Heart right ventricle (tissue), 16 donors: ENCODE data around the gene NHSL2. TPM values are rescaled to one million over a fixed set of nuclear protein-coding genes. Genes with fewer than 3 reads are reported as not detected.

Experiments used
- ATAC-seq, 8 donors: fragments of 200-7000 bp; cut with Tn5 transposase; one replicate each; pipeline ENCODE4 v1.9.1; 2020; ENCODE audit warnings: mild to moderate bottlenecking in 8 of 8, moderate library complexity in 8 of 8, moderate number of reproducible peaks in 1 of 8
- DNase-seq, 2 donors: peaks; one replicate each; pipeline ENCODE4 v3.0.0-alpha.2; 2020
- H3K27ac ChIP-seq, 10 donors: fragments of 200-600 bp; sonication (generic) in 2 of 10; one replicate each; pipeline versions ENCODE4 v1.5.0 to v1.8.0; 2020 to 2022; ENCODE audit warnings: mild to moderate bottlenecking in 3 of 10
- H3K27me3 ChIP-seq, 7 donors: fragments of 200-600 bp; one replicate each; pipeline ENCODE4 v1.8.0; 2021 to 2022; ENCODE audit warnings: mild to moderate bottlenecking in 2 of 7
- H3K36me3 ChIP-seq, 9 donors: fragments of 200-600 bp; sonication (generic) in 1 of 9; one replicate each; pipeline versions ENCODE4 v1.5.0 to v1.8.0; 2020 to 2022; ENCODE audit warnings: mild to moderate bottlenecking in 2 of 9
- H3K4me1 ChIP-seq, 9 donors: fragments of 200-600 bp; sonication (generic) in 1 of 9; one replicate each; pipeline versions ENCODE4 v1.5.0 to v1.8.0; 2020 to 2022; ENCODE audit warnings: mild to moderate bottlenecking in 4 of 9
- H3K4me3 ChIP-seq, 10 donors: fragments of 200-600 bp; sonication (generic) in 2 of 10; one replicate each; pipeline versions ENCODE4 v1.5.0 to v1.8.0; 2020 to 2022; ENCODE audit warnings: mild to moderate bottlenecking in 7 of 10, moderate library complexity in 2 of 10
- H3K9me3 ChIP-seq, 11 donors: fragments of 200-600 bp in 10 of 11; sonication (generic) in 2 of 11; one replicate each; pipeline versions ENCODE4 v1.5.0 to v1.8.0; 2013 to 2022; ENCODE audit warnings: mild to moderate bottlenecking in 2 of 11, control low read depth in 1 of 11, moderate library complexity in 1 of 11
- WGBS, 2 donors: extraction: QIAGEN DNeasy Blood & Tissue Kit; methylation state at CpG; one replicate each; pipeline ENCODE4 v1.1.7; 2013; ENCODE audit warnings: inconsistent platforms in 1 of 2; 5-methylcytosine and 5-hydroxymethylcytosine counted together
- intact Hi-C, 10 donors: fragments of 100-400 bp; cut with DNase I; formaldehyde crosslinking; loops; one replicate each; pipeline versions ENCODE4 v1.11.1 to v1.14.2; 2022
- polyA plus RNA-seq, 2 donors: library from polyadenylated mRNA; stranded (reverse); fragments of 200-250 nt; gene quantifications; one replicate each; pipeline ENCODE4 v1.2.3, GENCODE V29; 2013
- total RNA-seq, 10 donors: library from RNA; stranded (reverse); fragmentation: NEBNext Ultra II Directional in 3 of 10; extraction: Animal tissue kit (Norgen Biotek cat#: 25700) in 3 of 10; gene quantifications; one replicate each; pipeline versions ENCODE4 v1.2.1 to v1.2.4, GENCODE V29; 2021 to 2023
- TF ChIP-seq, protein P1 (sequence below), 9 donors: fragments of 200-600 bp; sonication (generic) in 2 of 9; IDR thresholded peaks; one replicate each; pipeline versions ENCODE4 v1.5.0 to v1.8.0; 2021 to 2022; ENCODE audit warnings: antibody characterized with exemption in 9 of 9, mild to moderate bottlenecking in 5 of 9, moderate library complexity in 1 of 9
- donor health status: Arrhythmogenic right ventricular cardiomyopathy.
- donor health status: ischemic (EF 13 %, LVEDD 7.1; RV severe dilation, severe dysfunction).
- donor health status: healthy with polysubstance abuse.
- donor health status: DM: no; HTN: yes; CAD: no.
- donor health status: DM: no; HTN: no; CAD: no.
- donor health status: ischemic (EF 25% LVEDD 6.9; RV normal size, moderate dysfunction).
- donor health status: ischemic (EF 25% LVEDD 5.7; RV mildly dilated, moderate dysfunction).
- donor health status: healthy.
- donor health status: DM: yes; HTN: yes; CAD: no.
- donor health status: Ischemic cardiomyopathy.
- donor health status: ischemic (EF 35%, LVEDD 5.7; RV mildly dilated, moderate dysfunction).
- donor health status: nonischemic (EF 11% LVEDD 7.7; RV severe dilation, severe dysfunction).
- donor health status: DM: yes; HTN: yes; CAD: no.
- donor health status: PGD.
- donor health status: ischemic (EF 29% LVEDD 5.4; RV normal size, mild dysfunction).
- donor health status: nonischemic (EF 23%, LVEDD 6.1; RV moderate dilation, normal function).

Gene NHSL2
- total and polyA plus RNA-seq, 12 donors, result 0.86 to 8.4 (median 6.2) TPM

DNA sequence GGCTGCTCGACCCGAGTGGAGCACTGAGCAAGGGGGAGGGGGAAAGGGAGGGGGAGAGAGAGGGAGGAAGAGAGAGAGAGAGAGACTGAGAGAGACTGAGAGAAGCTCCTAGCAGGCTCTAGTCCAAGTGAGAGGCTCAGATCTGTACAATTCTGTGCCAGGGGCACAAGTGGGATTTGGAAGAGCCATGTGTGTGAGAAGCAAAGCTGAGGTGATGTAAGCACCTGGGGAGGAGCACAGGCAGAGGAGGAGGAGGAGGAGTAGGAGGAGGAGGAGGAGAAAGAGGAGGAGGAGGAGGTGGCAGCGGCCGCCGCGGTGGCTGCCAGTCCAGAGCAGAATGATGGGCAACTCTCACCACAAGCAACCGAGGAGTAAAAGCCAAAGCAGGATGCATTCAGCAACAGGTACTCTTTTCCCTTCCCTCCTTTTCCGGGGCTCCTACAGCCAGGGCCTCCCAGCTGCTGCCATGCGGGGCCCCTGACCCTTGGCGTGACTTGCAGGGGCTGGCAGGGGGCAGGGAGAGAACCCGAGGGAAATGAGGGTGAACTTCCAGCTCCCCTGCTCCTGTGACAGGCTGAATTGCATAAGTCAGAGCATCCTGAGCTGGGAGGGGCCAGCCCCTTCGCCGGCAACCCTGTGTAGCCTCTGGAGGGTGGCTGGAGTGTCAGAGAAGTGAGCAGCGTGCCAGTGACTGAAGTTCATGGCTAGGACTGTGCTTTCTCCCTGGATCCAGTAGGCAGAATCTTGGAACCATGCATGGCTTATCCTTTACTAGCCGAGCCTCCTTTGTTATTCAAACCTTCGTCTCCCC, 158.9 kb downstream of the NHSL2 start:
- Histone ChIP-seq H3K4me1 (peaks cover 0 to 7% (median 0%) of the 10 kb centered on the region in 9 donors), H3K27me3 (peaks cover 0 to 84% (median 0%) of the 10 kb centered on the region in 7 donors), H3K36me3 (no peaks in the 10 kb centered on the region), H3K9me3 (no peaks in the 10 kb centered on the region), H3K27ac (no peak overlapping the region), H3K4me3 (peak overlapping the region in 4 of 10 donors; percentile 7 to 27 (median 12))
- ATAC-seq, result peak in 5 of 8 donors; percentile 9 to 26 (median 16)
- DNase-seq, result no peak
- 46 to 47% methylated on average over 7 to 16 of the region's 16 CpGs for WGBS, 2 donors
- TF ChIP-seq, protein P1, sequence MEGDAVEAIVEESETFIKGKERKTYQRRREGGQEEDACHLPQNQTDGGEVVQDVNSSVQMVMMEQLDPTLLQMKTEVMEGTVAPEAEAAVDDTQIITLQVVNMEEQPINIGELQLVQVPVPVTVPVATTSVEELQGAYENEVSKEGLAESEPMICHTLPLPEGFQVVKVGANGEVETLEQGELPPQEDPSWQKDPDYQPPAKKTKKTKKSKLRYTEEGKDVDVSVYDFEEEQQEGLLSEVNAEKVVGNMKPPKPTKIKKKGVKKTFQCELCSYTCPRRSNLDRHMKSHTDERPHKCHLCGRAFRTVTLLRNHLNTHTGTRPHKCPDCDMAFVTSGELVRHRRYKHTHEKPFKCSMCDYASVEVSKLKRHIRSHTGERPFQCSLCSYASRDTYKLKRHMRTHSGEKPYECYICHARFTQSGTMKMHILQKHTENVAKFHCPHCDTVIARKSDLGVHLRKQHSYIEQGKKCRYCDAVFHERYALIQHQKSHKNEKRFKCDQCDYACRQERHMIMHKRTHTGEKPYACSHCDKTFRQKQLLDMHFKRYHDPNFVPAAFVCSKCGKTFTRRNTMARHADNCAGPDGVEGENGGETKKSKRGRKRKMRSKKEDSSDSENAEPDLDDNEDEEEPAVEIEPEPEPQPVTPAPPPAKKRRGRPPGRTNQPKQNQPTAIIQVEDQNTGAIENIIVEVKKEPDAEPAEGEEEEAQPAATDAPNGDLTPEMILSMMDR (IDR thresholded peaks at IDR 0.05), result no peak
- intact Hi-C loops, result loop anchor here in 2 of 10 donors (10.0 kb wide), 2 partner anchors 45 to 55 kb away; no protein-coding TSS in a partner anchor

DNA sequence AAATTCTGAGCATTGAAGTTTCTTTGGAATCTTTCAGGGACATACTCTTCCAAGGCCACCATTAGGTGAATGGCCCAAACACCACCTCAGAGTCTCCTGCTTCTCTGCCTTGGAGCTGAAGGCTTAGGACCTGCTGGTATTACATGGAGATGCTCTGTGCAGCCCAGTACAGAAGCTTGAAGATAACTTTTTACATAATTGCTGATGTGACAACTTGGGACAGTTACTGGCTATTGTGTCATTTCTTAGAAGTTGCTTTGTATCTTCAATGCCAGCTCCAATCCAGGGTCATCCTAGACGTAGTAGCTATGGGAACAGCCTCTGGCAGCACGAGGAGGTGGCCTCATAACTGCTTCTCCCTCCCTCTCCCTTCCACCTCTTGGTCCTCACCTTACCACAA, 160.6 kb downstream of the NHSL2 start:
- Histone ChIP-seq H3K27ac (no peak overlapping the region), H3K4me1 (peaks cover 0 to 7% (median 0%) of the 10 kb centered on the region in 9 donors), H3K9me3 (no peaks in the 10 kb centered on the region), H3K27me3 (peaks cover 0 to 86% (median 0%) of the 10 kb centered on the region in 7 donors), H3K4me3 (no peak overlapping the region), H3K36me3 (no peaks in the 10 kb centered on the region)
- WGBS, 2 donors, result 46 to 47% methylated on average over 2 of the region's 2 CpGs
- ATAC-seq (no peak), DNase-seq (no peak)
- TF ChIP-seq, protein P1 (IDR thresholded peaks at IDR 0.05), result no peak
- intact Hi-C loops, result loop anchor here in 2 of 10 donors (10.0 kb wide), 2 partner anchors 46 to 54 kb away; no protein-coding TSS in a partner anchor

DNA sequence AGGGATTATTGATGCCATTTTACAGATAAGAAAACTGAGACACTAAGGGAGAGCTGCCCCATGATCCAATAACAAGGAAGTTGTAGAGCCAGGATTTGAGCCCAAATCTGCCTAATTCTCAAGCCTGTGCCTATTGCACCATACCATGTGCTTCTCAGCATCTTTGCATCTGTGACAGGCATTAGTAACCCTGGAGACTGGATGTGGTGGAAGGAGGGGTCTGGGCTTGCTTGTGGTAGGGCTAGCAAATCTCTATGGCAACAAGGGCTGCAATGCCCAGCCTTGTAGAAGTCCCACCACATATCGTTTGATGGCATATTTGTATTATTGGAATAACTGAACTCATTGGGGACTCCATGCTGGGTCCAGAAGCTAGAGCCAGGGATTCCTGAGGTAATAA, 163.0 kb downstream of the NHSL2 start:
- 86 to 100% methylated on average over 1 of the region's 1 CpG for WGBS, 2 donors
- no peak for ATAC-seq
- intact Hi-C loops, result loop anchor here in 2 of 10 donors (10.0 kb wide), 2 partner anchors 49 to 51 kb away; no protein-coding TSS in a partner anchor

DNA sequence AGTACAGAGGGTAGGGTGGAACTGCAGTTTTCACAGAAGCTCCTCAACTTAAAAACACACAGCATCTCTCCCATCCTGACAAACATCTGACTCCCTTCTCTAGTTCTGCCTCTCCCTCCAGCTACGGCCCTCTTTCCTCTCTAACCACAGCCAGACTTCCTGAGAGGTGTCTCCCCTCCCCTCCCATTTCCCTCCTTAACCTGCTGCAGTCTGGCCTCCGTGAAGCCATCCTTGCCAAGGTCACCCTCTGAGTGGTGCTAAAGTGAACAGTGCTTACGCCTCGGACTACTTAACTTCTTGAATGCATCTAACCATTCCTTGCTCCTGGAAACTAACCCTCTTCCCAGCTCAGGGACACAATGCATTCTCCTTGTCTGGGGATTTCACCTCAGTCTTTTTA, 167.8 kb downstream of the NHSL2 start:
- H3K27ac ChIP-seq, result peak overlapping the region in 8 of 10 donors; percentile 13 to 85 (median 72)
- H3K9me3 ChIP-seq, result no peaks in the 10 kb centered on the region
- peaks cover 0 to 68% (median 0%) of the 10 kb centered on the region in 7 donors for H3K27me3 ChIP-seq
- intact Hi-C loops, result loop anchor here in 2 of 10 donors (5.0 to 10.0 kb wide), 3 partner anchors 44 to 54 kb away; no protein-coding TSS in a partner anchor
- H3K36me3 ChIP-seq, result no peaks in the 10 kb centered on the region
- H3K4me3 ChIP-seq, result no peak overlapping the region
- ATAC-seq (peak in 1 of 8 donors; percentile 36), DNase-seq (no peak)
- WGBS, 2 donors, result 53 to 57% methylated on average over 4 of the region's 4 CpGs
- peaks cover 0 to 37% (median 10%) of the 10 kb centered on the region in 9 donors for H3K4me1 ChIP-seq
- TF ChIP-seq, protein P1 (IDR thresholded peaks at IDR 0.05), result no peak

More for the DNA sequence above, 163.0 kb downstream of the NHSL2 start:
- Histone ChIP-seq H3K36me3 (no peaks in the 10 kb centered on the region), H3K9me3 (no peaks in the 10 kb centered on the region), H3K27me3 (peaks cover 0 to 72% (median 0%) of the 10 kb centered on the region in 7 donors), H3K4me1 (peaks cover 0 to 11% (median 5%) of the 10 kb centered on the region in 9 donors), H3K4me3 (no peak overlapping the region), H3K27ac (no peak overlapping the region)
- TF ChIP-seq, protein P1 (IDR thresholded peaks at IDR 0.05), result no peak
- DNase-seq, result no peak
